A549 (cell line): ENCODE data around the gene MYOF. TPM values are rescaled to one million over a fixed set of nuclear protein-coding genes. Genes with fewer than 3 reads are reported as not detected.

ENCODE experiments used
- ATAC-seq, 2 experiments: fragments of 200-7000 bp in 1 of 2; fragments of >200 bp in 1 of 2; cut with Nextera tagmentation in 1 of 2; cut with Tn5 transposase in 1 of 2; 3 replicates each; pipeline versions ENCODE4 v1.8.0 to v1.9.1; 2018 to 2020; ENCODE audit warnings: mild to moderate bottlenecking in 1 of 2, moderate library complexity in 1 of 2
- CTCF ChIA-PET: fragments of 300-600 bp; sonication (Branson Sonifier 250); formaldehyde crosslinking; extraction: SDS; loops from one replicate; lab custom pipeline; 2021; ENCODE audit warnings: antibody characterized with exemption, inconsistent platforms; lab: Yijun Ruan, JAX
- POLR2A ChIA-PET: fragments of 350-600 bp; formaldehyde crosslinking; extraction: SDS; loops from one replicate; lab custom pipeline; 2021; ENCODE audit warnings: antibody characterized with exemption, inconsistent platforms; lab: Yijun Ruan, JAX
- DNase-seq, 2 experiments: peaks; one replicate each; pipeline versions ENCODE4 v3.0.0 to v3.0.0-alpha.2; 2011 to 2016; ENCODE audit warnings: low read depth in 1 of 2, low spot score in 1 of 2
- FAIRE-seq: peaks from 2 replicates; lab custom pipeline; 2011; peaks lifted over from hg19 to GRCh38; lab: Jason Lieb, UNC
- H3K27ac ChIP-seq, 2 experiments: fragments of >200 bp; sonication (Bioruptor Twin); formaldehyde crosslinking; 3 replicates each; pipeline ENCODE4 v1.5.1; 2016 to 2017
- H3K4me1 ChIP-seq: fragments of >200 bp; sonication (Bioruptor Twin); formaldehyde crosslinking; 3 replicates; pipeline ENCODE4 v1.6.1; 2016
- H3K4me2 ChIP-seq: fragments of >200 bp; sonication (Bioruptor Twin); formaldehyde crosslinking; 3 replicates; pipeline ENCODE4 v1.6.1; 2016
- H3K4me3 ChIP-seq: fragments of >200 bp; sonication (Bioruptor Twin); formaldehyde crosslinking; 3 replicates; pipeline ENCODE4 v1.5.1; 2016
- H3K9me3 ChIP-seq: fragments of >200 bp; sonication (Bioruptor Twin); formaldehyde crosslinking; 3 replicates; pipeline ENCODE4 v1.6.1; 2016
- BCL3 ChIP-seq: fragments of >200 bp; sonication (Bioruptor Twin); formaldehyde crosslinking; IDR thresholded peaks from 3 replicates; pipeline ENCODE4 v1.6.1; 2016
- CBX8 ChIP-seq: fragments of 200-600 bp; sonication (generic); IDR thresholded peaks from 2 replicates; pipeline ENCODE4 v1.6.1; 2016
- CEBPB ChIP-seq, 2 experiments: fragments of >200 bp in 1 of 2; sonication (Bioruptor Twin) in 1 of 2; formaldehyde crosslinking in 1 of 2; IDR thresholded peaks; 2 replicates each; pipeline ENCODE4 v1.6.1; 2012 to 2016
- EHF ChIP-seq: fragments of 250-450 bp; sonication (Bioruptor Pico); IDR thresholded peaks from 2 replicates; pipeline ENCODE4 v1.5.0; 2020; ENCODE audit warnings: mild to moderate bottlenecking
- ESRRA ChIP-seq: fragments of 150-350 bp; IDR thresholded peaks from 2 replicates; pipeline ENCODE4 v1.6.1; 2014; ENCODE audit warnings: mild to moderate bottlenecking, low read length, borderline replicate concordance
- FOXS1 ChIP-seq: fragments of 250-450 bp; sonication (Bioruptor Pico); IDR thresholded peaks from 2 replicates; pipeline ENCODE4 v1.5.0; 2020; ENCODE audit warnings: mild to moderate bottlenecking, moderate library complexity
- HDAC2 ChIP-seq: fragments of 200-600 bp; sonication (generic); IDR thresholded peaks from 2 replicates; pipeline ENCODE4 v1.6.1; 2016
- HMGXB4 ChIP-seq: fragments of 250-450 bp; sonication (Bioruptor Pico); IDR thresholded peaks from 2 replicates; pipeline ENCODE4 v1.5.0; 2021; ENCODE audit warnings: mild to moderate bottlenecking, moderate library complexity, borderline replicate concordance
- HOXA7 ChIP-seq: fragments of 250-450 bp; sonication (Bioruptor Pico); IDR thresholded peaks from 2 replicates; pipeline ENCODE4 v1.5.0; 2020; ENCODE audit warnings: mild to moderate bottlenecking, moderate library complexity
- JUN ChIP-seq, 2 experiments: fragments of >200 bp; sonication (Bioruptor Twin); formaldehyde crosslinking; IDR thresholded peaks; 2 replicates in 1 of 2; 3 replicates in 1 of 2; pipeline ENCODE4 v1.6.1; 2016 to 2017
- PBX3 ChIP-seq: IDR thresholded peaks from 2 replicates; pipeline ENCODE4 v1.6.1; 2012
- PHF8 ChIP-seq: fragments of 200-600 bp; sonication (generic); IDR thresholded peaks from 2 replicates; pipeline ENCODE4 v1.6.1; 2016; ENCODE audit warnings: low read depth, mild to moderate bottlenecking, antibody characterized with exemption, moderate library complexity, borderline replicate concordance
- RARB ChIP-seq: fragments of 250-450 bp; sonication (Bioruptor Pico); IDR thresholded peaks from 2 replicates; pipeline ENCODE4 v1.8.0; 2021; ENCODE audit warnings: mild to moderate bottlenecking, moderate library complexity
- REST ChIP-seq: fragments of 200-600 bp; sonication (generic); IDR thresholded peaks from 2 replicates; pipeline ENCODE4 v1.6.1; 2016; ENCODE audit warnings: antibody characterized with exemption, mild to moderate bottlenecking, moderate library complexity
- RNF2 ChIP-seq: fragments of 200-600 bp; sonication (generic); IDR thresholded peaks from 2 replicates; pipeline ENCODE4 v1.6.1; 2016; ENCODE audit warnings: low read depth, mild to moderate bottlenecking, antibody characterized with exemption, moderate library complexity, borderline replicate concordance
- SMC3 ChIP-seq: fragments of >200 bp; sonication (Bioruptor Twin); formaldehyde crosslinking; IDR thresholded peaks from 3 replicates; pipeline ENCODE4 v1.6.1; 2018; ENCODE audit warnings: inconsistent platforms
- SREBF2 ChIP-seq: fragments of 450-650 bp; IDR thresholded peaks from 2 replicates; pipeline ENCODE4 v1.6.1; 2014; ENCODE audit warnings: mild to moderate bottlenecking, moderate library complexity
- TFCP2L1 ChIP-seq: fragments of 250-450 bp; sonication (Bioruptor Pico); IDR thresholded peaks from 2 replicates; pipeline ENCODE4 v1.5.0; 2021; ENCODE audit warnings: mild to moderate bottlenecking
- TP53 ChIP-seq: fragments of 250-450 bp; sonication (Bioruptor Pico); IDR thresholded peaks from 2 replicates; pipeline ENCODE4 v1.5.0; 2021; ENCODE audit warnings: mild to moderate bottlenecking, moderate library complexity
- USF2 ChIP-seq: fragments of 450-650 bp; IDR thresholded peaks from 2 replicates; pipeline ENCODE4 v1.6.1; 2014; ENCODE audit warnings: antibody characterized with exemption
- ZFP36 ChIP-seq: fragments of 450-650 bp; IDR thresholded peaks from 2 replicates; pipeline ENCODE4 v1.6.1; 2014; ENCODE audit warnings: borderline replicate concordance; ENCODE audit not compliant: partially characterized antibody
- ZNF302 ChIP-seq: fragments of 250-450 bp; sonication (Bioruptor Pico); IDR thresholded peaks from 2 replicates; pipeline ENCODE4 v1.9.0; 2021; ENCODE audit warnings: inconsistent platforms, mild to moderate bottlenecking, moderate library complexity
- ZSCAN20 ChIP-seq: fragments of 250-450 bp; sonication (Bioruptor Pico); IDR thresholded peaks from 2 replicates; pipeline ENCODE4 v1.8.0; 2022; ENCODE audit warnings: mild to moderate bottlenecking, moderate library complexity
- WGBS: methylation state at CpG from one replicate; pipeline ENCODE4 v1.1.6; 2017; ENCODE audit errors: missing lambda C conversion rate; 5-methylcytosine and 5-hydroxymethylcytosine counted together
- polyA plus RNA-seq, 4 experiments: library from polyadenylated mRNA; depleted of rRNA in 3 of 4; stranded (reverse); fragments of >200 nt; fragmentation: RNase III in 1 of 4; extraction: RNeasy Plus Mini Kit Qiagen cat#74134 plus additional on column Dnase treatment in 1 of 4; gene quantifications; 2 replicates in 3 of 4; 3 replicates in 1 of 4; pipeline ENCODE4 v1.2.3, GENCODE V29; 2011 to 2017

MYOF gene
- polyA plus RNA-seq, 2 of the 4 experiments (the other 2 are of a cell fraction), result 190 to 265 TPM

- TF ChIP-seq RNF2 (no peak), FOXS1 (no peak), ZFP36 (no peak), HDAC2 (no peak), CEBPB (IDR thresholded peaks at IDR 0.05) (no peak), USF2 (no peak)
These were observed 148.0 kb downstream of the MYOF start (continued) for GRCh38 chr10:93334181-93334580.

GRCh38 chr10:93333278-93333978, 148.7 kb downstream of the MYOF start:
- TF ChIP-seq HDAC2 (no peak), RARB (CRISPR knock-in tag) (no peak), TP53 (CRISPR knock-in tag) (no peak), ZSCAN20 (CRISPR knock-in tag) (no peak), SREBF2 (no peak), BCL3 (no peak), SMC3 (no peak), EHF (CRISPR knock-in tag) (no peak), JUN (IDR thresholded peaks at IDR 0.05) (no peak), PHF8 (no peak), ZFP36 (no peak), HOXA7 (no peak), TFCP2L1 (CRISPR knock-in tag) (no peak), ESRRA (no peak)
- TF ChIP-seq, all 56 proteins: peak for 0
- DNase-seq, result no peak
- Histone ChIP-seq H3K4me1 (no peaks in the 10 kb centered on the region), H3K4me3 (no peak overlapping the region), H3K4me2 (no peak overlapping the region), H3K27ac (no peak overlapping the region), H3K9me3 (no peaks in the 10 kb centered on the region)
- POLR2A ChIA-PET, result no interaction called here
- 87% methylated on average over 14 of the region's 15 CpGs for WGBS
- FAIRE-seq, result no peak
- CTCF ChIA-PET, result interaction anchor here (1.2 to 2.7 kb wide), 4 partner anchors 19 to 43 kb away, joined by 4 to 10 read pairs (median 4); no protein-coding TSS in a partner anchor
- ATAC-seq, result no peak

- FAIRE-seq (no peak), DNase-seq (no peak), ATAC-seq (no peak)
- H3K27ac ChIP-seq, result no peak overlapping the region
- 94% methylated on average over 3 of the region's 3 CpGs for WGBS
- no peaks in the 10 kb centered on the region for H3K9me3 ChIP-seq
- no peaks in the 10 kb centered on the region for H3K4me1 ChIP-seq
- H3K4me3 ChIP-seq, result no peak overlapping the region
- POLR2A ChIA-PET, result no interaction called here
- CTCF ChIA-PET, result no interaction called here
- TF ChIP-seq TFCP2L1 (CRISPR knock-in tag), result no peak
- no peak for TF ChIP-seq PBX3
- no peak for TF ChIP-seq REST
- TF ChIP-seq CBX8, result no peak
- no peak for TF ChIP-seq ZNF302 (CRISPR knock-in tag)
- no peak for TF ChIP-seq HMGXB4 (CRISPR knock-in tag)
- no peak for TF ChIP-seq TP53 (CRISPR knock-in tag)
- TF ChIP-seq, all 56 proteins: peak for 0
- H3K4me2 ChIP-seq, result no peak overlapping the region
These were observed 151.3 kb downstream of the MYOF start for GRCh38 chr10:93330824-93331223.
